ENCODE results near the gene RMP24.
"Not testable (repeated sequence)": the region's sequence is repeated elsewhere in the genome, so short reads cannot be mapped to it uniquely, and the experiment has no call there.

RMP24 gene

GRCh38 chr18:35968278-35968880 lies 4.1 kb upstream of the RMP24 start:
- no peak for DNase-seq (ENCODE audit: low read depth in 2 of 2)

GRCh38 chr18:35969676-35970075 lies 2.8 kb upstream of the RMP24 start:
- DNase-seq (ENCODE audit: low read depth in 2 of 2): no peak

- no peak for DNase-seq (ENCODE audit: low read depth in 2 of 2)
Observed at GRCh38 chr18:35971661-35972196, 750 bp upstream of the RMP24 start.

- no peak for DNase-seq (ENCODE audit: low read depth in 2 of 2)
Observed at GRCh38 chr18:35973650-35974049, 1.2 kb downstream of the RMP24 start.

GRCh38 chr18:35974181-35974580 lies 1.7 kb downstream of the RMP24 start:
- no peak for DNase-seq (ENCODE audit: low read depth in 2 of 2)

- no peak for DNase-seq (ENCODE audit: low read depth in 2 of 2)
Observed at GRCh38 chr18:35979112-35979511, 6.6 kb downstream of the RMP24 start.

- DNase-seq (ENCODE audit: low read depth in 2 of 2): no peak
Observed at GRCh38 chr18:35982409-35983114, 10.1 kb downstream of the RMP24 start.

- no peak for DNase-seq (ENCODE audit: low read depth in 2 of 2)
Observed at GRCh38 chr18:35983147-35983546, 10.7 kb downstream of the RMP24 start.

GRCh38 chr18:35983818-35984217 lies 11.3 kb downstream of the RMP24 start:
- DNase-seq (ENCODE audit: low read depth in 2 of 2): no peak

GRCh38 chr18:35991696-35992095 lies 19.2 kb downstream of the RMP24 start:
- no peak for DNase-seq (ENCODE audit: low read depth in 2 of 2)

- DNase-seq (ENCODE audit: low read depth in 2 of 2): no peak
Observed at GRCh38 chr18:35993013-35993412, 20.5 kb downstream of the RMP24 start.

- DNase-seq (ENCODE audit: low read depth in 2 of 2): no peak
Observed at GRCh38 chr18:35998967-35999366, 26.5 kb downstream of the RMP24 start.

GRCh38 chr18:35999925-36000324 lies 27.4 kb downstream of the RMP24 start:
- DNase-seq (ENCODE audit: low read depth in 2 of 2): no peak

- DNase-seq (ENCODE audit: low read depth in 2 of 2): no peak
Observed at GRCh38 chr18:36006997-36007396, 34.5 kb downstream of the RMP24 start.

GRCh38 chr18:36009214-36009613 lies 36.7 kb downstream of the RMP24 start:
- no peak for DNase-seq (ENCODE audit: low read depth in 2 of 2)

GRCh38 chr18:36012891-36013290 lies 40.4 kb downstream of the RMP24 start:
- no peak for DNase-seq (ENCODE audit: low read depth in 2 of 2)

GRCh38 chr18:36015629-36016028 lies 43.1 kb downstream of the RMP24 start:
- no peak for DNase-seq (ENCODE audit: low read depth in 2 of 2)

- DNase-seq (ENCODE audit: low read depth in 2 of 2): no peak
Observed at GRCh38 chr18:36017232-36017631, 44.8 kb downstream of the RMP24 start.

- DNase-seq (ENCODE audit: low read depth in 2 of 2): no peak
Observed at GRCh38 chr18:36020174-36020711, 47.8 kb downstream of the RMP24 start.

GRCh38 chr18:36023336-36023735 lies 50.9 kb downstream of the RMP24 start:
- no peak for DNase-seq (ENCODE audit: low read depth in 2 of 2)

- not testable (repeated sequence) for DNase-seq (ENCODE audit: low read depth in 2 of 2)
Observed at GRCh38 chr18:36024241-36024640, 51.8 kb downstream of the RMP24 start.

GRCh38 chr18:36025025-36025424 lies 52.5 kb downstream of the RMP24 start:
- no peak for DNase-seq (ENCODE audit: low read depth in 2 of 2)

- no peak for DNase-seq (ENCODE audit: low read depth in 2 of 2)
Observed at GRCh38 chr18:36028859-36029258, 56.4 kb downstream of the RMP24 start.
